Bronchial epithelial cell (primary cell): Measurements from ENCODE around the gene CYP46A1. TPM values are rescaled to one million over a fixed set of nuclear protein-coding genes. Genes with fewer than 3 reads are reported as not detected.

ENCODE experiments used
- DNase-seq: peaks from one replicate; pipeline ENCODE4 v3.0.0-alpha.2; 2010; ENCODE audit warnings: low read depth
- FAIRE-seq: peaks from 2 replicates; lab custom pipeline; 2011; peaks lifted over from hg19 to GRCh38; lab: Jason Lieb, UNC
- H3K27me3 ChIP-seq: 2 replicates; pipeline ENCODE4 v1.5.1; 2011; ENCODE audit warnings: low read length; ENCODE audit not compliant: control insufficient read depth, insufficient read depth
- H3K36me3 ChIP-seq: 2 replicates; pipeline ENCODE4 v1.5.1; 2011; ENCODE audit warnings: low read length; ENCODE audit not compliant: control insufficient read depth, insufficient read depth
- H3K4me3 ChIP-seq: 2 replicates; pipeline ENCODE4 v1.5.1; 2011; ENCODE audit warnings: mild to moderate bottlenecking, low read depth, low read length, control low read depth
- total RNA-seq: library from RNA; depleted of rRNA; stranded (reverse); fragments of >200 nt; gene quantifications from 2 replicates; pipeline ENCODE4 v1.2.1, GENCODE V29; 2014
- TF ChIP-seq, protein P1 (sequence below): IDR thresholded peaks from 2 replicates; pipeline ENCODE4 v1.5.1; 2011; ENCODE audit warnings: mild to moderate bottlenecking, moderate library complexity, low read length, control low read depth, inconsistent platforms; ENCODE audit not compliant: insufficient read depth, severe bottlenecking

Gene CYP46A1
- total RNA-seq, 1 donor from 2014 or later, result not detected

DNA sequence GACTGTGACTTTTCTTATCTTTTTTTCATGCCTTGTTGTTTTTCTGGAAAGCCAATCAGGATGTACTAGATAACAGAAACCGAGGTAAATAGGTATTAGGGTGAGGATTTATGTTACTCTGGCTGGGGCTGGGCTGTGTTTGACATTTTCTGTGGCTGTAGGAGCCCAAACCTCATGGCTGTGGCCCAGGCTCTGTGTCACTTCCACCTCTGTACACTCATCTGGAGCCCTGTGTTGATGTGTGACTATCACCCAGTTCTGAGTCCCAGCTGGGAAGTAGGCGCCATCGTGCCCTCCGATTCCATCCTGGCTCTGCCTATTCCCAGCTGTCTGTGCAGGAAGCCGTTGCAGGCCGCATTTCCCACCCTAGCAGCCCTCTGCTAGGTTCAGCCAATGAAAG is 40.8 kb upstream of the CYP46A1 start:
- DNase-seq (no peak), FAIRE-seq (peak; percentile 23)
- no peak overlapping the region for H3K4me3 ChIP-seq
- no peaks in the 10 kb centered on the region for H3K36me3 ChIP-seq
- H3K27me3 ChIP-seq, result peaks cover 2% of the 10 kb centered on the region
- TF ChIP-seq, protein P1, sequence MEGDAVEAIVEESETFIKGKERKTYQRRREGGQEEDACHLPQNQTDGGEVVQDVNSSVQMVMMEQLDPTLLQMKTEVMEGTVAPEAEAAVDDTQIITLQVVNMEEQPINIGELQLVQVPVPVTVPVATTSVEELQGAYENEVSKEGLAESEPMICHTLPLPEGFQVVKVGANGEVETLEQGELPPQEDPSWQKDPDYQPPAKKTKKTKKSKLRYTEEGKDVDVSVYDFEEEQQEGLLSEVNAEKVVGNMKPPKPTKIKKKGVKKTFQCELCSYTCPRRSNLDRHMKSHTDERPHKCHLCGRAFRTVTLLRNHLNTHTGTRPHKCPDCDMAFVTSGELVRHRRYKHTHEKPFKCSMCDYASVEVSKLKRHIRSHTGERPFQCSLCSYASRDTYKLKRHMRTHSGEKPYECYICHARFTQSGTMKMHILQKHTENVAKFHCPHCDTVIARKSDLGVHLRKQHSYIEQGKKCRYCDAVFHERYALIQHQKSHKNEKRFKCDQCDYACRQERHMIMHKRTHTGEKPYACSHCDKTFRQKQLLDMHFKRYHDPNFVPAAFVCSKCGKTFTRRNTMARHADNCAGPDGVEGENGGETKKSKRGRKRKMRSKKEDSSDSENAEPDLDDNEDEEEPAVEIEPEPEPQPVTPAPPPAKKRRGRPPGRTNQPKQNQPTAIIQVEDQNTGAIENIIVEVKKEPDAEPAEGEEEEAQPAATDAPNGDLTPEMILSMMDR, result no peak

DNA sequence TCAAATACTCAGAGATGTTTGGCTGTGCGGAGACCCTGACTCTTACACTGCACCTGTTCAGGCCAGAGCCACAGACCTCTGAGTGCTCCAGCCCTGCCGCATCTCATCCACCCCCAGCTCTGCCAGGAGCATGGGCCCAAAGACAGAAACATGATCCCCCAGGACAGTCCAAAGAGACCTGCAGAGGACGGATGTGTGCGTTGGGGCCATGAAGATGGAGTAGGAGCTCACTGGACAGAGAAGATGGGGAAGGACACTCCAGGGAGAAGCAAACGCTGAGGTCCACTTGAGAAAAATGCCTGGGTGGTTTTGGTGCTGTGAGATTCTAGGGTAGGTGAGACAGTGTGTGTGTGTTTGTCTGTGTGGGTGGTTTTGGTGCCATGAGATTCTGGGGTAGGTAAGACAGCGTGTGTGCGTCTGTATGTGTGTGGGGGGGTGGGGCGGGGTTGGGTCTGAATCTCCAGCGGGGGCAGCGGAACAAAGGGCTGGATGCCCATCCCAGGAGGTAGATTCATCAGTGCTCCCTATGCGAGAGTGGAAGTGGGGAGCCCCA is 40.0 kb upstream of the CYP46A1 start:
- no peaks in the 10 kb centered on the region for H3K36me3 ChIP-seq
- H3K27me3 ChIP-seq, result peaks cover 2% of the 10 kb centered on the region
- TF ChIP-seq, protein P1, result no peak
- FAIRE-seq, result no peak
- DNase-seq, result no peak
- no peak overlapping the region for H3K4me3 ChIP-seq

DNA sequence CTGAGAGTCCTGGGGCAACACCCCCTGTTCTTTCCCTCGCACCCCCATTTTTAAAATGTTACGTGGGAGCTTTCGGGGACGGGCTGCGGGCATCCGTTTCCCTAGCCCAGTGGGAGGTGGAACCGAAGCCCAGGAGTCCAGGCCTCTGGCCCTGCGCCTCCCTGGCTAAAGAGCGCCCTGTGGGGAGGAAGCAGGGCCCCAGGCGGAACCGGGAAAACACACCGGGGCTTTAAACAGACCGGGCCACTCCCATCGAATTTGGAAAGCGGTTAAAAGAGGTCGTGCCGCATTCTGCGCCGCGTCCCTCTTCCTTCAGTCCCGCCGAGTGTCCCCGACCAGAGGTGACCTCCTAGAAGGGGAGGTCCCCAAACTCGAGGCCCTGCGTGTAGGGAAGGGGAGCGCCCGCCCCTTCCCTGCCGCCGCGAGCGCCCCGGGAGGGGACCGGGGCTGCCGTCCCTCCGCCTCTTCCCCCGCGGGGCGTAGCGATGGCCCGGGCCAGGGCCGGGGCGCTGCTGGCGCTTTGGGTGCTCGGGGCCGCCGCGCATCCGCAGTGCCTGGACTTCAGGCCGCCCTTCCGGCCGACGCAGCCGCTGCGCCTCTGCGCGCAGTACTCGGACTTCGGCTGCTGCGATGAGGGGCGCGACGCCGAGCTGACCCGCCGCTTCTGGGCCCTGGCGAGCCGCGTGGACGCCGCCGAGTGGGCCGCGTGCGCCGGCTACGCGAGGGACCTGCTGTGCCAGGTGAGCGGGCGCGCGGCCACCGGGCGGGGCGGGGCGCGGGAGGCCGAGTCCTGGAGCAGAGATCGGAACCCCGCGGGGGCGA is 39.2 kb upstream of the CYP46A1 start, which contains the start of gene HHIPL1:
TSS of gene HHIPL1 (plus strand) at position 407 of the 822 bp plus-strand sequence. CDS start at position 486, 79 bp downstream.
- TF ChIP-seq, protein P1, result no peak
- DNase-seq (no peak), FAIRE-seq (no peak)
- peak within 1 kb of the TSS; percentile 37 for H3K4me3 ChIP-seq
- H3K36me3 ChIP-seq, result no peaks in the 10 kb centered on the region
- H3K27me3 ChIP-seq, result peaks cover 2% of the 10 kb centered on the region

DNA sequence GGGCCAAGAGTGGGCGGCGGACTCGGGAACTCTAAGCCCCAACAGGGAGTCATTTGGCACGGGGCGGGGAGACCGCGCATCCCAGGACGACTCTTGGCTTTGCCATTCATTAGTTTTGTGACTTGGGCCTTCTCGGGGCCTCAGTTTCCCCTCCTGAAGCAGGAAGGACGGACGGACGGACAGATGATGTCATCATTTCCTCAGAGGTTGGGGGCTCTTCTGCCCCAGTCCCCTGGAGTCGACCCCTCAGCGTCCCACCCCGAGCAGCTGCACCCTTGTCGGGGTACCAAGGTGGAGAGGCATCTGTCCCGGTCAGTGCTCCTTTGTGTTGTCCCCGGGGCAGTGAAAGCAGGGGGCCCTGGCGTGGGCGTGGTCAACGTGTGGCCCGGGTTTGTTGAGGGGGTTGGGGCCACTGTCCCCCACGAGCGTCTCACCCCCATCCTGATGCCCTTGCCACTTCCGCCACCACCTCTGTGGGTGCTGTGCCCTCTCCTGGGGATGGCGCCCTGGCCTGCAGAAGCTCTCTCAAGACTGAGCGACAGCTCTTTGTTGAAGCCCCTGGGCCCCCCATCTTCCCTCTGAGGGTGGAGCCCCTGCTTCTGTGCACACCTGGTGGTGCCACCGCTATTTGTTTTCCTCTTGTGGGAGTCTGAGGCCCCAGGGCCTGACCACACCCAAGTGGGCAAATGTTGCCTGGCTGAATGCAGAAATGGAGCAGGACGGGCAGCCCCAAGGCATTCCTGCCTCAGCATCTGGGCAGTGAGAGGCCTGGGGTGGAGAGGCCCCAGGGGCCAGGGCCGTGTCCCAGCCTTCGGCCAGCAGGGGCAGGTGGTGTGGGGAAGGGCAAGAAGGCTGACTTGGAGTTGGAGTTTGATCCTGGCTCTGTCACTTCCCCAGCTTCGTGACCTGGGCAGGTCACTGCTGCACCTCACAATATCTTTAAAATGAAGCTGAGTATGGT is 38.3 kb upstream of the CYP46A1 start:
- Histone ChIP-seq H3K4me3 (peak overlapping the region; percentile 37), H3K27me3 (peaks cover 2% of the 10 kb centered on the region), H3K36me3 (no peaks in the 10 kb centered on the region)
- TF ChIP-seq, protein P1, result no peak
- FAIRE-seq (no peak), DNase-seq (no peak)

DNA sequence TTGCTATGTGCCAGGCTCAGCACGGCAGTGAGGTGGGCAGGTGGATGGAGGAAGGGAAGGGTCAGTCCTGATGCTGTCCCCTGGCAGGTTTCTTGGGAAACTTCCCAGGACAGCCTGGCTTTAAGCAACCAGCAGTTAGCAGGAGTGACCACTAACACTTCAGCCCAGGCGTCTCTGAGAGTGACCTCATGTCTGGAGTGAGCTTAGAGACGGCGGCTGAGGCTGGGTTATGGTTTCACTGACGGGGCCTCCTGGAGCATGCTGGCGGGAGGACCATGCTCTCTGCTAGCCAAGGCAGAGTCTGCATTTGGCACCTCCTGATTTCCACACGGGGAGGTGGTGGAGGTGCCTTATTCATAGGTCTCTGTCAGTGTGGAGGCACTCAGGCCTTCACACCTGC is 36.7 kb upstream of the CYP46A1 start:
- no peaks in the 10 kb centered on the region for H3K36me3 ChIP-seq

More for the DNA sequence above, 36.7 kb upstream of the CYP46A1 start:
- Histone ChIP-seq H3K4me3 (no peak overlapping the region), H3K27me3 (peaks cover 2% of the 10 kb centered on the region)
- DNase-seq (no peak), FAIRE-seq (no peak)
- TF ChIP-seq, protein P1, result no peak
